ENCODE results near the gene KCNK17. TPM values are rescaled to one million over a fixed set of nuclear protein-coding genes. Genes with fewer than 3 reads are reported as not detected.

KCNK17 gene
- total RNA-seq, 6 experiments from 2014 or later, result not detected

- H3K9me3 Mint-ChIP-seq, result peaks cover 5% of the 10 kb centered on the region; the same call in 1 of the 2 replicates
- no peaks in the 10 kb centered on the region for H3K36me3 Mint-ChIP-seq (ENCODE audit: low read depth)
- DNase-seq, result no peak
- no peak for TF ChIP-seq CTCF (IDR thresholded peaks at IDR 0.05)
- no peak within 1 kb of the TSS for H3K27ac Mint-ChIP-seq
- no peak within 1 kb of the TSS for H3K4me3 Mint-ChIP-seq
- peaks cover 9% of the 10 kb centered on the region for H3K27me3 Mint-ChIP-seq (ENCODE audit: insufficient read depth)
- H3K4me1 Mint-ChIP-seq (ENCODE audit: low read depth), result no peaks in the 10 kb centered on the region
These were observed 8.2 kb upstream of the KCNK17 start, which contains the start of gene KCNK16 for GRCh38 chr6:39322306-39322850. Gene KCNK16 (minus strand): TSS chr6:39322702. CDS start chr6:39322540, 162 bp downstream.

- no peak for DNase-seq
- peaks cover under 1% of the 10 kb centered on the region; the same call in 1 of the 2 replicates for H3K9me3 Mint-ChIP-seq
- peaks cover 9% of the 10 kb centered on the region for H3K27me3 Mint-ChIP-seq (ENCODE audit: insufficient read depth)
- H3K4me3 Mint-ChIP-seq, result no peak overlapping the region
- H3K36me3 Mint-ChIP-seq (ENCODE audit: low read depth), result no peaks in the 10 kb centered on the region
- H3K27ac Mint-ChIP-seq, result no peak overlapping the region
- H3K4me1 Mint-ChIP-seq (ENCODE audit: low read depth), result no peaks in the 10 kb centered on the region
- TF ChIP-seq CTCF (IDR thresholded peaks at IDR 0.05), result no peak
These were observed 7.5 kb upstream of the KCNK17 start for GRCh38 chr6:39321761-39322160.

- Mint-ChIP-seq H3K27ac (no peak overlapping the region), H3K4me3 (no peak overlapping the region), H3K9me3 (no peaks in the 10 kb centered on the region), H3K36me3 (ENCODE audit: low read depth) (no peaks in the 10 kb centered on the region), H3K27me3 (ENCODE audit: insufficient read depth) (peaks cover 9% of the 10 kb centered on the region), H3K4me1 (ENCODE audit: low read depth) (no peaks in the 10 kb centered on the region)
- TF ChIP-seq CTCF (IDR thresholded peaks at IDR 0.05), result no peak
- no peak for DNase-seq
These were observed 6.3 kb upstream of the KCNK17 start for GRCh38 chr6:39320363-39320984.

- no peaks in the 10 kb centered on the region for H3K9me3 Mint-ChIP-seq
- H3K36me3 Mint-ChIP-seq (ENCODE audit: low read depth), result no peaks in the 10 kb centered on the region
- no peak for DNase-seq
- H3K27ac Mint-ChIP-seq, result no peak overlapping the region
- TF ChIP-seq CTCF (IDR thresholded peaks at IDR 0.05), result no peak
- H3K4me1 Mint-ChIP-seq (ENCODE audit: low read depth), result no peaks in the 10 kb centered on the region
- H3K4me3 Mint-ChIP-seq, result no peak overlapping the region
- H3K27me3 Mint-ChIP-seq (ENCODE audit: insufficient read depth), result peaks cover 14% of the 10 kb centered on the region
These were observed 5.6 kb upstream of the KCNK17 start for GRCh38 chr6:39319621-39320362.

- DNase-seq, result no peak
- H3K4me3 Mint-ChIP-seq, result no peak overlapping the region
- no peak for TF ChIP-seq CTCF (IDR thresholded peaks at IDR 0.05)
- H3K27ac Mint-ChIP-seq, result no peak overlapping the region
- no peaks in the 10 kb centered on the region for H3K9me3 Mint-ChIP-seq
- H3K4me1 Mint-ChIP-seq (ENCODE audit: low read depth), result no peaks in the 10 kb centered on the region
- no peaks in the 10 kb centered on the region for H3K36me3 Mint-ChIP-seq (ENCODE audit: low read depth)
- peaks cover 16% of the 10 kb centered on the region for H3K27me3 Mint-ChIP-seq (ENCODE audit: insufficient read depth)
These were observed 3.0 kb upstream of the KCNK17 start for GRCh38 chr6:39317256-39317655.

Measured in HFFc6 (cell line).